ENCODE results near the gene ZBTB40. TPM values are rescaled to one million over a fixed set of nuclear protein-coding genes. Genes with fewer than 3 reads are reported as not detected.

ZBTB40 gene
- total and polyA plus RNA-seq, 2 of the 13 experiments (the other 11 are each of a cell fraction or from before 2014, with no cell fraction given) = 8.8 to 16.5 TPM

GRCh38 chr1:22413799-22414198 lies 37.9 kb upstream of the ZBTB40 start:
- Histone ChIP-seq H4K20me1 (ENCODE audit: insufficient read depth, low read length) (peaks cover 24% of the 10 kb centered on the region), H3K4me2 (ENCODE audit: low read depth, low read length) (peak overlapping the region; percentile 50; the same call in 1 of the 2 replicates), H3K27ac (ENCODE audit: extremely low read length, insufficient read depth, low read length) (no peak overlapping the region), H3K4me1 (ENCODE audit: insufficient read depth, low read length) (peaks cover 44% of the 10 kb centered on the region), H3K4me3 (replicated peaks in 1 of 3; ENCODE audit: insufficient read depth in 1 of 3, low read depth in 2 of 3, low read length in 3 of 3) (no peak overlapping the region), H3K9ac (ENCODE audit: insufficient read depth, low read depth, low read length) (no peak overlapping the region), H3K9me3 (ENCODE audit: low read length) (no peaks in the 10 kb centered on the region), H2AFZ (ENCODE audit: low read length) (no peak overlapping the region), H3K36me3 (replicated peaks in 1 of 2; ENCODE audit: control insufficient read depth in 1 of 2, insufficient read depth in 2 of 2, low read length in 2 of 2) (no peaks in the 10 kb centered on the region), H3K27me3 (ENCODE audit: control insufficient read depth in 1 of 2, insufficient read depth in 2 of 2, low read length in 2 of 2) (peaks cover 3 to 59% of the 10 kb centered on the region in 2 experiments), H3K79me2 (ENCODE audit: insufficient read depth, low read length) (no peaks in the 10 kb centered on the region)
- in situ Hi-C loops (cut with HindIII; ENCODE audit: extremely low pct_ligation_motif_present, low pct_unique_long_range_greater_than_20kb) (no loop called here), intact Hi-C loops (cut with micrococcal nuclease; ENCODE audit: unreplicated experiment) (loop anchor here (1.0 to 10.0 kb wide), 2 partner anchors 65 to 199 kb away; no protein-coding TSS in a partner anchor)
- FAIRE-seq (no peak), DNase-seq (ENCODE audit: low spot score) (no peak), ATAC-seq (no peak)
- no TSS peak for BruUV-seq (replicated peaks)
- TF ChIP-seq ZNF768 (CRISPR knock-in tag; IDR thresholded peaks at IDR 0.05) (peak; percentile 91; the same call in 1 of the 2 replicates), ASH2L (IDR thresholded peaks at IDR 0.05; ENCODE audit: insufficient read length, low read depth, low read length) (peak; percentile 63), PBX2 (CRISPR knock-in tag; IDR thresholded peaks at IDR 0.05) (no peak), ZC3H13 (CRISPR knock-in tag; IDR thresholded peaks at IDR 0.05) (0 out of 2 replicates have a peak, but pooled peaks have one; percentile 3), REL (CRISPR knock-in tag; conservative IDR thresholded peaks at IDR 0.05) (no peak), ZNF609 (CRISPR knock-in tag; IDR thresholded peaks at IDR 0.05; ENCODE audit: borderline replicate concordance) (no peak), ATF7-NPFF (CRISPR knock-in tag; IDR thresholded peaks at IDR 0.05; ENCODE audit: low read depth) (no peak), ZNF276 (CRISPR knock-in tag; IDR thresholded peaks at IDR 0.05; ENCODE audit: low read depth) (no peak), ZNF430 (CRISPR knock-in tag; IDR thresholded peaks at IDR 0.05) (0 out of 2 replicates have a peak, but pooled peaks have one; percentile 51), FUBP1 (CRISPR knock-in tag; IDR thresholded peaks at IDR 0.05; ENCODE audit: borderline replicate concordance) (0 out of 2 replicates have a peak, but pooled peaks have one; percentile 11), KDM6A (CRISPR knock-in tag; IDR thresholded peaks at IDR 0.05; ENCODE audit: low read depth) (no peak), ZNF605 (CRISPR knock-in tag; IDR thresholded peaks at IDR 0.05) (0 out of 2 replicates have a peak, but pooled peaks have one; percentile 26), FLYWCH1 (CRISPR knock-in tag; IDR thresholded peaks at IDR 0.05) (0 out of 2 replicates have a peak, but pooled peaks have one; percentile 31), ZMYM3 (CRISPR knock-in tag; IDR thresholded peaks at IDR 0.05) (peak; percentile 75), RAD21 (CRISPR knock-in tag; IDR thresholded peaks at IDR 0.05) (no peak)
- ChIA-PET CTCF (ENCODE audit: low intra/inter-chr PET ratio, low total read pairs) (no interaction called here), POLR2A (no interaction called here)
- 0% methylated on average over 1 of the region's 1 CpG for WGBS (ENCODE audit: low lambda C conversion rate)

All from HepG2 (cell line).